Dermis blood vessel endothelial cell (primary cell): ENCODE data around the gene ARID4B. TPM values are rescaled to one million over a fixed set of nuclear protein-coding genes. Genes with fewer than 3 reads are reported as not detected.

Experiments used
- DNase-seq: peaks from one replicate; pipeline ENCODE4 v3.0.0; 2010
- total RNA-seq: library from RNA; depleted of rRNA; stranded (reverse); fragments of >200 nt; gene quantifications from 2 replicates; pipeline ENCODE4 v1.2.3, GENCODE V29; 2014

ARID4B gene
- total RNA-seq, 1 donor from 2014 or later: 67.9 TPM

GRCh38 chr1:235124665-235125064 lies 203.3 kb downstream of the ARID4B start:
- DNase-seq: no peak

GRCh38 chr1:235124111-235124510 lies 203.9 kb downstream of the ARID4B start:
- no peak for DNase-seq

GRCh38 chr1:235122348-235122747 lies 205.6 kb downstream of the ARID4B start:
- no peak for DNase-seq

Other genes with a start within 250 kb of the ARID4B start
- 65.7 and 83.6 TPM in 2 replicates for gene TOMM20, start 199.3 kb downstream of the ARID4B start, total RNA-seq
- gene RBM34, start 166.9 kb downstream of the ARID4B start, total RNA-seq: 37.1 and 55.8 TPM in 2 replicates
- gene GGPS1, start 391 bp upstream of the ARID4B start, total RNA-seq: 24.7 and 31.5 TPM in 2 replicates
- 17.5 and 22.4 TPM in 2 replicates for gene TBCE, start 39.2 kb upstream of the ARID4B start, total RNA-seq
- gene B3GALNT2, start 176.3 kb upstream of the ARID4B start, total RNA-seq: 53.3 and 57.9 TPM in 2 replicates